GM23338 (cell line): ENCODE results near the gene FOXP1. TPM values are rescaled to one million over a fixed set of nuclear protein-coding genes. Genes with fewer than 3 reads are reported as not detected.
"Not testable (repeated sequence)": the region's sequence is repeated elsewhere in the genome, so short reads cannot be mapped to it uniquely, and the experiment has no call there.

ENCODE experiments used
- ATAC-seq: fragments of 200-7000 bp; cut with Tn5 transposase; 3 replicates; pipeline ENCODE4 v1.9.1; 2020
- DNase-seq: peaks from one replicate; pipeline ENCODE4 v3.0.0-alpha.2; 2015; ENCODE audit warnings: low spot score
- H2AFZ ChIP-seq: fragments of 200-600 bp; sonication (generic); 2 replicates; pipeline ENCODE4 v1.8.0; 2016; ENCODE audit warnings: antibody characterized with exemption, mild to moderate bottlenecking, moderate library complexity
- H3F3A ChIP-seq: fragments of 200-600 bp; sonication (generic); replicated peaks from 2 replicates; pipeline ENCODE4 v1.8.0; 2017; ENCODE audit warnings: antibody characterized with exemption, mixed run types, low read depth
- H3K27ac ChIP-seq: fragments of 200-600 bp; sonication (generic); 2 replicates; pipeline ENCODE4 v1.6.1; 2016; ENCODE audit warnings: low read depth
- H3K27me3 ChIP-seq: fragments of 200-600 bp; sonication (generic); 2 replicates; pipeline ENCODE4 v1.8.0; 2016; ENCODE audit warnings: mild to moderate bottlenecking, mixed run types, moderate library complexity; ENCODE audit not compliant: insufficient read depth
- H3K36me3 ChIP-seq: fragments of 200-600 bp; sonication (generic); 2 replicates; pipeline ENCODE4 v1.8.0; 2016; ENCODE audit warnings: mild to moderate bottlenecking; ENCODE audit not compliant: insufficient read depth
- H3K4me1 ChIP-seq: fragments of 200-600 bp; sonication (generic); 2 replicates; pipeline ENCODE4 v1.8.0; 2016; ENCODE audit warnings: mild to moderate bottlenecking, moderate library complexity; ENCODE audit not compliant: insufficient read depth
- H3K4me2 ChIP-seq: fragments of 200-600 bp; sonication (generic); 2 replicates; pipeline ENCODE4 v1.7.1; 2017; ENCODE audit warnings: mixed run types
- H3K4me3 ChIP-seq: fragments of 200-600 bp; sonication (generic); 2 replicates; pipeline ENCODE4 v1.6.1; 2016; ENCODE audit warnings: mixed run types
- H3K79me2 ChIP-seq: fragments of 200-600 bp; sonication (generic); replicated peaks from 2 replicates; pipeline ENCODE4 v1.8.0; 2017; ENCODE audit warnings: mild to moderate bottlenecking; ENCODE audit not compliant: insufficient read depth
- H3K9me2 ChIP-seq: fragments of 200-600 bp; sonication (generic); 2 replicates; pipeline ENCODE4 v1.8.0; 2017; ENCODE audit not compliant: insufficient read depth
- H4K20me1 ChIP-seq: fragments of 200-600 bp; sonication (generic); replicated peaks from 2 replicates; pipeline ENCODE4 v1.8.0; 2017; ENCODE audit warnings: mild to moderate bottlenecking; ENCODE audit not compliant: insufficient read depth
- H3K27ac Mint-ChIP-seq: 2 replicates; pipeline ENCODE4 v1.8.0; 2020; ENCODE audit warnings: inconsistent platforms, mild to moderate bottlenecking, moderate library complexity, mixed read lengths
- H3K27me3 Mint-ChIP-seq: 3 replicates; pipeline ENCODE4 v1.8.0; 2022; ENCODE audit warnings: low read depth, mild to moderate bottlenecking, moderate library complexity, mixed read lengths, inconsistent platforms; ENCODE audit not compliant: insufficient read depth, poor library complexity
- H3K36me3 Mint-ChIP-seq: 3 replicates; pipeline ENCODE4 v1.8.0; 2021; ENCODE audit warnings: low read depth, mild to moderate bottlenecking, inconsistent platforms, moderate library complexity, mixed read lengths
- H3K4me1 Mint-ChIP-seq: 3 replicates; pipeline ENCODE4 v1.8.0; 2020; ENCODE audit warnings: mild to moderate bottlenecking, inconsistent platforms, mixed read lengths
- H3K4me3 Mint-ChIP-seq: 3 replicates; pipeline ENCODE4 v1.8.0; 2021; ENCODE audit warnings: moderate library complexity, mild to moderate bottlenecking, inconsistent platforms, mixed read lengths
- H3K9me3 Mint-ChIP-seq: 3 replicates; pipeline ENCODE4 v1.8.0; 2020; ENCODE audit warnings: moderate library complexity, mild to moderate bottlenecking, inconsistent platforms, mixed read lengths
- CREB1 ChIP-seq: fragments of 250-450 bp; sonication (Bioruptor Pico); IDR thresholded peaks from 2 replicates; pipeline ENCODE4 v1.5.0; 2020; ENCODE audit warnings: low read depth, mild to moderate bottlenecking, moderate library complexity
- EZH2 ChIP-seq: fragments of 200-600 bp; sonication (generic); IDR thresholded peaks from one replicate; pipeline ENCODE4 v1.8.0; 2017; ENCODE audit warnings: antibody characterized with exemption, mild to moderate bottlenecking, low read depth; ENCODE audit not compliant: unreplicated experiment
- EZH2phosphoT487 ChIP-seq: fragments of 200-600 bp; sonication (generic); IDR thresholded peaks from one replicate; pipeline ENCODE4 v1.8.1; 2018; ENCODE audit warnings: antibody characterized with exemption; ENCODE audit not compliant: unreplicated experiment
- JUNB ChIP-seq: IDR thresholded peaks from one replicate; pipeline ENCODE4 v1.6.1; 2016; ENCODE audit warnings: antibody characterized with exemption; ENCODE audit not compliant: unreplicated experiment
- STAT1 ChIP-seq: IDR thresholded peaks from one replicate; pipeline ENCODE4 v1.6.1; 2016; ENCODE audit warnings: antibody characterized with exemption; ENCODE audit not compliant: unreplicated experiment
- ZNF462 ChIP-seq: fragments of 250-450 bp; sonication (Bioruptor Pico); IDR thresholded peaks from 2 replicates; pipeline ENCODE4 v1.5.0; 2020; ENCODE audit warnings: mild to moderate bottlenecking, moderate library complexity
- polyA plus RNA-seq: library from polyadenylated mRNA; unstranded; fragments of >200 nt; fragmentation: Nextera tagmentation; extraction: Ambion mirVana; gene quantifications from 2 replicates; pipeline ENCODE4 v1.2.1, GENCODE V29; 2016
- total RNA-seq: library from RNA; depleted of rRNA; stranded (reverse); fragments of >200 nt; shearing (Covaris generic); gene quantifications from 2 replicates; pipeline ENCODE4 v1.2.3, GENCODE V29; 2014
- TF ChIP-seq, protein P1 (sequence below): IDR thresholded peaks from one replicate; pipeline ENCODE4 v1.6.1; 2018; ENCODE audit warnings: antibody characterized with exemption; ENCODE audit not compliant: unreplicated experiment

Gene FOXP1
- total and polyA plus RNA-seq, 2 experiments from 2014 or later, result 32.9 to 35.5 TPM

DNA sequence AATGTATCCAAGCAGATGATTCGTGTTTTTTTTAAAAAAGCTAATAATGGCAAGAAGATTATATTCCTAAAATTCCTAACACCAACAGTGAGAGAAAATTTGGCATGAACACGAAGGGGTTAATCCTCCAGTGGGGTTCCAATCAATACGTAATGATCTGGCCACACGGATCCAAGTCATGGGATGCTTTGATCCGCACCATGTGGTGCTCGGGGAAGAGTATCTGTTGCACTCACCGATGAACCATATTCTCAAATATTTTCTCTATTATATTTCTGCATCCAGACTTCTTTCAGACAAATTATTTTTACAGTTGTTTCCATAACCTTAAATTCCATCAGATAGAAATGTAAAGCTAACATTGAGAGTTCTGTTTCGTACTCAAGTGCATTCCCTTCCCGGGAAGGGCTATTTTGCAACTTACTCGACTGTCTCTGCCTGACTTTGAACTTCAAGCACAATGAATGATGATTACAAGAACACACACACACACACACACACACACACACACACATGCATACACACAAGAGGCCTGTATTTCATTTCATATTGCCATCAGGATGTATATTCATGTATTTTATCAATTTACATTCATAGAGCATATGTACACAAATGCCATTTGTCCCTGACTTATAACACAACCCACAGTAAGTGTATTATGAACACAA is 567.2 kb downstream of the FOXP1 start (continued):
- no peak for TF ChIP-seq ZNF462 (CRISPR knock-in tag)
- TF ChIP-seq, protein P1, sequence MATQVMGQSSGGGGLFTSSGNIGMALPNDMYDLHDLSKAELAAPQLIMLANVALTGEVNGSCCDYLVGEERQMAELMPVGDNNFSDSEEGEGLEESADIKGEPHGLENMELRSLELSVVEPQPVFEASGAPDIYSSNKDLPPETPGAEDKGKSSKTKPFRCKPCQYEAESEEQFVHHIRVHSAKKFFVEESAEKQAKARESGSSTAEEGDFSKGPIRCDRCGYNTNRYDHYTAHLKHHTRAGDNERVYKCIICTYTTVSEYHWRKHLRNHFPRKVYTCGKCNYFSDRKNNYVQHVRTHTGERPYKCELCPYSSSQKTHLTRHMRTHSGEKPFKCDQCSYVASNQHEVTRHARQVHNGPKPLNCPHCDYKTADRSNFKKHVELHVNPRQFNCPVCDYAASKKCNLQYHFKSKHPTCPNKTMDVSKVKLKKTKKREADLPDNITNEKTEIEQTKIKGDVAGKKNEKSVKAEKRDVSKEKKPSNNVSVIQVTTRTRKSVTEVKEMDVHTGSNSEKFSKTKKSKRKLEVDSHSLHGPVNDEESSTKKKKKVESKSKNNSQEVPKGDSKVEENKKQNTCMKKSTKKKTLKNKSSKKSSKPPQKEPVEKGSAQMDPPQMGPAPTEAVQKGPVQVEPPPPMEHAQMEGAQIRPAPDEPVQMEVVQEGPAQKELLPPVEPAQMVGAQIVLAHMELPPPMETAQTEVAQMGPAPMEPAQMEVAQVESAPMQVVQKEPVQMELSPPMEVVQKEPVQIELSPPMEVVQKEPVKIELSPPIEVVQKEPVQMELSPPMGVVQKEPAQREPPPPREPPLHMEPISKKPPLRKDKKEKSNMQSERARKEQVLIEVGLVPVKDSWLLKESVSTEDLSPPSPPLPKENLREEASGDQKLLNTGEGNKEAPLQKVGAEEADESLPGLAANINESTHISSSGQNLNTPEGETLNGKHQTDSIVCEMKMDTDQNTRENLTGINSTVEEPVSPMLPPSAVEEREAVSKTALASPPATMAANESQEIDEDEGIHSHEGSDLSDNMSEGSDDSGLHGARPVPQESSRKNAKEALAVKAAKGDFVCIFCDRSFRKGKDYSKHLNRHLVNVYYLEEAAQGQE, result no peak
- TF ChIP-seq JUNB, result no peak
- no peak for TF ChIP-seq CREB1 (CRISPR knock-in tag)
- TF ChIP-seq EZH2phosphoT487, result no peak
- no peak for TF ChIP-seq STAT1
- no peak for TF ChIP-seq EZH2

GRCh38 chr3:71014616-71015015 is 568.9 kb downstream of the FOXP1 start:
- not testable (repeated sequence) for H3K27me3 ChIP-seq, H4K20me1 ChIP-seq, H3K36me3 ChIP-seq, H3K4me3 Mint-ChIP-seq, H3K4me1 ChIP-seq, DNase-seq, ATAC-seq, H3K27ac Mint-ChIP-seq, H3K4me1 Mint-ChIP-seq, H2AFZ ChIP-seq, H3K27ac ChIP-seq, H3K9me2 ChIP-seq, H3K4me2 ChIP-seq, H3K79me2 ChIP-seq, H3K4me3 ChIP-seq, H3F3A ChIP-seq, H3K27me3 Mint-ChIP-seq
- peaks cover 30% of the 10 kb centered on the region for H3K36me3 Mint-ChIP-seq
- H3K9me3 Mint-ChIP-seq, result peaks cover 18% of the 10 kb centered on the region; the same call in 2 of the 3 replicates
